Measurements from ENCODE around the gene HECW1. TPM values are rescaled to one million over a fixed set of nuclear protein-coding genes. Genes with fewer than 3 reads are reported as not detected.
"Not testable (repeated sequence)": the region's sequence is repeated elsewhere in the genome, so short reads cannot be mapped to it uniquely, and the experiment has no call there.

Gene HECW1
- polyA plus RNA-seq, 4 donors = under 0.01 to 0.10 (median 0.03) TPM; not detected in 1

- no peak for FAIRE-seq
- WGBS, 3 donors = 88 to 91% (median 89%) methylated on average over 6 of the region's 6 CpGs
- no peaks in the 10 kb centered on the region for H3K36me3 ChIP-seq (ENCODE audit: control insufficient read depth in 3 of 3, insufficient read depth in 2 of 3, low read depth in 1 of 3, low read length in 3 of 3)
These were observed 463.1 kb downstream of the HECW1 start for GRCh38 chr7:43575506-43575905.

DNA sequence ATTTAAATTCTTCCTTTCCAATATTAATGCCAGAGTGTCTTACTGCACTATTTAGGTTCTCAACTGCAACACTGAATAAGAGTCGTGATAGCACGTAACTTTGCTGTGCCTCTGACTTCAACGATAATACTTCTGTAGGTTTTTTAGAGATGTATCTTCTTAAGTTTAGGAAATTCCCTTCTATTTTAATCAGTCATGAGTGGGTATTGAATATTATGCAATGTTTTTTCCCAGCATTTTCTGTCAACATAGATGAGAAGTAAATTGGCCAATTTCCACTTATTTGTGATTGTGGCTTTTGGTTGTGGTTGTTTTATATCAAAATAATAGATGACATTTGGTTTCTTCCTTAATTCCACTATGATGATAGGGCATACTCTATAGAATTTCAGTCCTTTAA is 463.8 kb downstream of the HECW1 start:
- H3K4me1 ChIP-seq (ENCODE audit: control insufficient read depth in 3 of 3, insufficient read depth in 2 of 3, low read depth in 1 of 3, low read length in 2 of 3) = no peaks in the 10 kb centered on the region
- H3K36me3 ChIP-seq (ENCODE audit: control insufficient read depth in 3 of 3, insufficient read depth in 2 of 3, low read depth in 1 of 3, low read length in 3 of 3) = no peaks in the 10 kb centered on the region
- no peak overlapping the region for H3K27ac ChIP-seq (ENCODE audit: low read depth in 1 of 3, low read length in 2 of 3)
- H3K9me3 ChIP-seq (ENCODE audit: control insufficient read depth in 2 of 2, insufficient read depth in 1 of 2, low read depth in 1 of 2, low read length in 1 of 2) = no peaks in the 10 kb centered on the region
- no peak overlapping the region for H3K4me3 ChIP-seq (ENCODE audit: low read depth in 1 of 3, low read length in 3 of 3)
- no peaks in the 10 kb centered on the region for H3K27me3 ChIP-seq (ENCODE audit: control insufficient read depth in 3 of 3, insufficient read depth in 3 of 3, low read length in 3 of 3)
- WGBS, 3 donors = 91 to 92% (median 92%) methylated on average over 3 of the region's 3 CpGs
- FAIRE-seq = no peak
- no peak for DNase-seq

More at GRCh38 chr7:43575506-43575905, 463.1 kb downstream of the HECW1 start:
- Histone ChIP-seq H3K9me3 (ENCODE audit: control insufficient read depth in 2 of 2, insufficient read depth in 1 of 2, low read depth in 1 of 2, low read length in 1 of 2) (no peaks in the 10 kb centered on the region), H3K27ac (ENCODE audit: low read depth in 1 of 3, low read length in 2 of 3) (no peak overlapping the region), H3K27me3 (ENCODE audit: control insufficient read depth in 3 of 3, insufficient read depth in 3 of 3, low read length in 3 of 3) (no peaks in the 10 kb centered on the region), H3K4me3 (ENCODE audit: low read depth in 1 of 3, low read length in 3 of 3) (no peak overlapping the region), H3K4me1 (ENCODE audit: control insufficient read depth in 3 of 3, insufficient read depth in 2 of 3, low read depth in 1 of 3, low read length in 2 of 3) (no peaks in the 10 kb centered on the region)
- DNase-seq = no peak

DNA sequence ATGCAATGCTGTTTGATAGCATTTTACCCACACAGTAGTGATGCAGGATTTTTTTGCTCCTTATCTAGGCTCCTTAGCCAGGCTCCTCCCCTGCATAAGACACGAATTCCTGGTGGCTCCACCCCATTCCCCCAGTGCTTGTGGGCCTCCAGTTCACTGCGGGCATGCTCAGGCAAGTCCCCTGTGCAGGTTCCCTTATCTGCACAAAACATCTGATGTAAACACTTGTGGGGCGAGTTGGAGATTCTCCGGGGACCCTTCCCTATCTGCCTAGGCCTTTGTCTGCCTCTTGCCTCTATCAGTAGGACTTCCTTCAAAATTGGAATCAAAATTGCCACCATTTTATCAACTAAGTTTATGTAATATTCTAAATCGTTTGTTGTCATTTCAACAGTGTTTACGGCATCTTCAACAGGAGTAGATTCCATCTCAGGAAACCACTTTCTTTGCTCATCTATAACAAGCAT is 465.1 kb downstream of the HECW1 start:
- Histone ChIP-seq H3K27me3 (ENCODE audit: control insufficient read depth in 3 of 3, insufficient read depth in 3 of 3, low read length in 3 of 3) (no peaks in the 10 kb centered on the region), H3K27ac (ENCODE audit: low read depth in 1 of 3, low read length in 2 of 3) (no peak overlapping the region), H3K4me3 (ENCODE audit: low read depth in 1 of 3, low read length in 3 of 3) (no peak overlapping the region), H3K9me3 (ENCODE audit: control insufficient read depth in 2 of 2, insufficient read depth in 1 of 2, low read depth in 1 of 2, low read length in 1 of 2) (no peaks in the 10 kb centered on the region), H3K4me1 (ENCODE audit: control insufficient read depth in 3 of 3, insufficient read depth in 2 of 3, low read depth in 1 of 3, low read length in 2 of 3) (peaks cover 0 to 3% (median 0%) of the 10 kb centered on the region in 3 donors), H3K36me3 (ENCODE audit: control insufficient read depth in 3 of 3, insufficient read depth in 2 of 3, low read depth in 1 of 3, low read length in 3 of 3) (no peaks in the 10 kb centered on the region)
- no peak for DNase-seq
- 60 to 77% (median 69%) methylated on average over 6 of the region's 6 CpGs for WGBS, 3 donors
- FAIRE-seq = no peak

- H3K4me1 ChIP-seq (ENCODE audit: control insufficient read depth in 3 of 3, insufficient read depth in 2 of 3, low read depth in 1 of 3, low read length in 2 of 3) = peaks cover 0 to 15% (median 4%) of the 10 kb centered on the region in 3 donors
- 0 to 2% (median 1%) methylated on average over 27 to 83 of the region's 83 CpGs for WGBS, 3 donors
- H3K9me3 ChIP-seq (ENCODE audit: control insufficient read depth in 2 of 2, insufficient read depth in 1 of 2, low read depth in 1 of 2, low read length in 1 of 2) = no peaks in the 10 kb centered on the region
- DNase-seq (peak; percentile 95 to 96), FAIRE-seq (no peak)
- peak within 1 kb of the TSS; percentile 78 to 99 (median 98) for H3K27ac ChIP-seq (ENCODE audit: low read depth in 1 of 3, low read length in 2 of 3)
- no peaks in the 10 kb centered on the region for H3K36me3 ChIP-seq (ENCODE audit: control insufficient read depth in 3 of 3, insufficient read depth in 2 of 3, low read depth in 1 of 3, low read length in 3 of 3)
- H3K27me3 ChIP-seq (ENCODE audit: control insufficient read depth in 3 of 3, insufficient read depth in 3 of 3, low read length in 3 of 3) = no peaks in the 10 kb centered on the region
- peak within 1 kb of the TSS; percentile 67 to 97 (median 93) for H3K4me3 ChIP-seq (ENCODE audit: low read depth in 1 of 3, low read length in 3 of 3)
These were observed 470.3 kb downstream of the HECW1 start, which contains the start of gene STK17A for GRCh38 chr7:43582503-43583423. Gene STK17A (plus strand): TSS chr7:43583108. CDS start chr7:43583244, 136 bp downstream.

- H3K36me3 ChIP-seq (ENCODE audit: control insufficient read depth in 3 of 3, insufficient read depth in 2 of 3, low read depth in 1 of 3, low read length in 3 of 3) = no peaks in the 10 kb centered on the region
- H3K4me3 ChIP-seq (ENCODE audit: low read depth in 1 of 3, low read length in 3 of 3) = peak overlapping the region; percentile 67 to 97 (median 93)
- 0 to 1% (median 1%) methylated on average over 62 to 66 of the region's 66 CpGs for WGBS, 3 donors
- H3K9me3 ChIP-seq (ENCODE audit: control insufficient read depth in 2 of 2, insufficient read depth in 1 of 2, low read depth in 1 of 2, low read length in 1 of 2) = no peaks in the 10 kb centered on the region
- FAIRE-seq (no peak), DNase-seq (peak; percentile 68 to 80)
- H3K27ac ChIP-seq (ENCODE audit: low read depth in 1 of 3, low read length in 2 of 3) = peak overlapping the region; percentile 78 to 99 (median 98)
- no peaks in the 10 kb centered on the region for H3K27me3 ChIP-seq (ENCODE audit: control insufficient read depth in 3 of 3, insufficient read depth in 3 of 3, low read length in 3 of 3)
- peaks cover 4 to 15% (median 4%) of the 10 kb centered on the region in 3 donors for H3K4me1 ChIP-seq (ENCODE audit: control insufficient read depth in 3 of 3, insufficient read depth in 2 of 3, low read depth in 1 of 3, low read length in 2 of 3)
These were observed 471.2 kb downstream of the HECW1 start for GRCh38 chr7:43583424-43584194.

DNA sequence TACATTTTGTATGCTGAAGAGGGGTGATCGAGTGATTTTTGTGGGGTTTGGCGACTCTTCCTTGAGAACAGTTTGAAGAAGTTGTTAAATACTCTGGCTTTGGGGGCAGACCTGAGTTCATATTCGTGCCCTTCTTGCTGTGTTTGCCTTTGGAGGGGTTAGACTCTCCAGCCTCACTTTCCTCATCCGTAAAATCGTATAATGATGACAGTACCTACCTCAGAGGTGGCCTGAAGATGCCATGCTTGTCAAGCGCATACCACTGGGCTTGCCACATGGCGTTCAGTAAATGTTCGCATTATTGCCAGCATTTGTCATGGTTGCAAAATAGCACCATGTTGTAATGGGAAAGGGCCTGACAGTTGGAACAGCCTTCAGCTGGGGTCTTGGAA is 471.7 kb downstream of the HECW1 start:
- H3K27me3 ChIP-seq (ENCODE audit: control insufficient read depth in 3 of 3, insufficient read depth in 3 of 3, low read length in 3 of 3) = no peaks in the 10 kb centered on the region
- FAIRE-seq (no peak), DNase-seq (peak; percentile 33 to 41)
- peaks cover 4 to 15% (median 7%) of the 10 kb centered on the region in 3 donors for H3K4me1 ChIP-seq (ENCODE audit: control insufficient read depth in 3 of 3, insufficient read depth in 2 of 3, low read depth in 1 of 3, low read length in 2 of 3)
- no peaks in the 10 kb centered on the region for H3K36me3 ChIP-seq (ENCODE audit: control insufficient read depth in 3 of 3, insufficient read depth in 2 of 3, low read depth in 1 of 3, low read length in 3 of 3)
- H3K27ac ChIP-seq (ENCODE audit: low read depth in 1 of 3, low read length in 2 of 3) = peak overlapping the region; percentile 78 to 99 (median 98)
- peak overlapping the region; percentile 67 to 97 (median 93) for H3K4me3 ChIP-seq (ENCODE audit: low read depth in 1 of 3, low read length in 3 of 3)
- 9 to 22% (median 9%) methylated on average over 8 of the region's 8 CpGs for WGBS, 3 donors
- H3K9me3 ChIP-seq (ENCODE audit: control insufficient read depth in 2 of 2, insufficient read depth in 1 of 2, low read depth in 1 of 2, low read length in 1 of 2) = no peaks in the 10 kb centered on the region

DNA sequence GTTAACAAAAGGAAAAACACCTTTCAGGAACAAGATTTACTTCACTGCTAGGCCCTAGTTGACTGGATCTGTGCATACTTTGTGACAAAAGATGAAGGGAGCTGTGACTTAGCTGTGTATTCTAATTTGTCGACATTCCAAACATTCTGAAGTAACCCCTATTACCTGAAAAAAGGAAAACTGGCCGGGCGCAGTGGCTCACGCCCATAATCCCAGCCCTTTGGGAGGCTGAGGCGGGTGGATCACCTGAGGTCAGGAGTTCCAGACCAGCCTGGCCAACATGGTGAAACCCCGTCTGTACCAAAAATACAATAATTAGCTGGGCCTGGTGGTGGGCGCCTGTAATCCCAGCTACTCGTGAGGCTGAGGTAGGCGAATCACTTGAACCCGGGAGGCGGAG is 472.3 kb downstream of the HECW1 start:
- not testable (repeated sequence) for H3K27me3 ChIP-seq (ENCODE audit: control insufficient read depth in 3 of 3, insufficient read depth in 3 of 3, low read length in 3 of 3); H3K9me3 ChIP-seq (ENCODE audit: control insufficient read depth in 2 of 2, insufficient read depth in 1 of 2, low read depth in 1 of 2, low read length in 1 of 2); FAIRE-seq; DNase-seq; H3K36me3 ChIP-seq (ENCODE audit: control insufficient read depth in 3 of 3, insufficient read depth in 2 of 3, low read depth in 1 of 3, low read length in 3 of 3)
- Histone ChIP-seq H3K4me3 (ENCODE audit: low read depth in 1 of 3, low read length in 3 of 3) (peak overlapping the region in 2 of 3 donors; percentile 43 to 93), H3K4me1 (ENCODE audit: control insufficient read depth in 3 of 3, insufficient read depth in 2 of 3, low read depth in 1 of 3, low read length in 2 of 3) (peaks cover 4 to 15% (median 7%) of the 10 kb centered on the region in 3 donors), H3K27ac (ENCODE audit: low read depth in 1 of 3, low read length in 2 of 3) (peak overlapping the region in 1 of 3 donors; percentile 48)
- WGBS, 3 donors = 70 to 86% (median 82%) methylated on average over 11 of the region's 11 CpGs

DNA sequence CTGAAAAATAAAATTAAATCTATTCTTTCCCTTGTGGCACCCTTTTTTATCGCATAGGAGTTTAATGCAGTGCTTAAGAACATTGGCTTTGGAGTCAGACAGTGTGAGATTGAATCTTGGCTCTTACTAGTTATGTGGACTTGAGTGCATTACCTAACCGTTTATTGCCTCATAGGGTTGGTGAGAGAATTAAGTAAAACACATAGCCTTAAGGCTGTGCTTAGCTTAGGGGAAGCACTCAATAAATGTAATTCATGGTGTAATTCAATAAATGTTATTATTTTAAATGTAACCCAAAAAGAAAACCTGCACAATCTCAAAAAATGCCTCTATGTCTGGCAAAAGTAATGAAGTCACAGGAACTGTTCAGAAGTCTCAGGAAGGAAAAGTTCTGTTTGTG is 473.1 kb downstream of the HECW1 start:
- 15 to 42% (median 22%) methylated on average over 2 of the region's 2 CpGs for WGBS, 3 donors
- H3K4me1 ChIP-seq (ENCODE audit: control insufficient read depth in 3 of 3, insufficient read depth in 2 of 3, low read depth in 1 of 3, low read length in 2 of 3) = peaks cover 4 to 15% (median 11%) of the 10 kb centered on the region in 3 donors
- H3K4me3 ChIP-seq (ENCODE audit: low read depth in 1 of 3, low read length in 3 of 3) = peak overlapping the region in 1 of 3 donors; percentile 38
- FAIRE-seq = no peak
- H3K36me3 ChIP-seq (ENCODE audit: control insufficient read depth in 3 of 3, insufficient read depth in 2 of 3, low read depth in 1 of 3, low read length in 3 of 3) = no peaks in the 10 kb centered on the region
- H3K27ac ChIP-seq (ENCODE audit: low read depth in 1 of 3, low read length in 2 of 3) = no peak overlapping the region
- DNase-seq = peak; percentile 46 to 62
- no peaks in the 10 kb centered on the region for H3K9me3 ChIP-seq (ENCODE audit: control insufficient read depth in 2 of 2, insufficient read depth in 1 of 2, low read depth in 1 of 2, low read length in 1 of 2)
- H3K27me3 ChIP-seq (ENCODE audit: control insufficient read depth in 3 of 3, insufficient read depth in 3 of 3, low read length in 3 of 3) = no peaks in the 10 kb centered on the region

Measured in small intestine (tissue), 7 donors.